ENCODE measurements around the gene ITGB5.
"Not testable (repeated sequence)": the region's sequence is repeated elsewhere in the genome, so short reads cannot be mapped to it uniquely, and the experiment has no call there.

The ITGB5 gene

DNA sequence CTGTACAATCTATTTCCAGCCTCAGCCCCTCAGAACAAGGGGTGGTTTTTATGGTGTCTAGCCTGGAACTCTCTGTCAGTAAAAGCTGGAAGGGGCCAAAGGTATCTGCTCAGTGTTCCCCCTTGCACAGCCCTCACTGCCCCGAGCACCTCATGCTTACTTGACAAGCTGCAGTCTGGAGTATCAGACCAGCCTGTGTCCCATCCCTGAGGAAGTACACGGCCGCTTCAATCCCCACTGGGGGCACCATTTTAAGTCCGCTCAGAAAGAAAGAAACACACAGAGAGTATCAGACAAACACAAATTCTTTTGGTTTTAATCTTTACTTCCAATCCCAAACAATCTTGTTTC lies 124.5 kb downstream of the ITGB5 start:
- Mint-ChIP-seq H3K9me3 (no peaks in the 10 kb centered on the region), H3K4me1 (peaks cover 6% of the 10 kb centered on the region), H3K27ac (no peak overlapping the region), H3K4me3 (no peak overlapping the region), H3K27me3 (peaks cover 30% of the 10 kb centered on the region), H3K36me3 (no peaks in the 10 kb centered on the region)
- ATAC-seq: no peak

DNA sequence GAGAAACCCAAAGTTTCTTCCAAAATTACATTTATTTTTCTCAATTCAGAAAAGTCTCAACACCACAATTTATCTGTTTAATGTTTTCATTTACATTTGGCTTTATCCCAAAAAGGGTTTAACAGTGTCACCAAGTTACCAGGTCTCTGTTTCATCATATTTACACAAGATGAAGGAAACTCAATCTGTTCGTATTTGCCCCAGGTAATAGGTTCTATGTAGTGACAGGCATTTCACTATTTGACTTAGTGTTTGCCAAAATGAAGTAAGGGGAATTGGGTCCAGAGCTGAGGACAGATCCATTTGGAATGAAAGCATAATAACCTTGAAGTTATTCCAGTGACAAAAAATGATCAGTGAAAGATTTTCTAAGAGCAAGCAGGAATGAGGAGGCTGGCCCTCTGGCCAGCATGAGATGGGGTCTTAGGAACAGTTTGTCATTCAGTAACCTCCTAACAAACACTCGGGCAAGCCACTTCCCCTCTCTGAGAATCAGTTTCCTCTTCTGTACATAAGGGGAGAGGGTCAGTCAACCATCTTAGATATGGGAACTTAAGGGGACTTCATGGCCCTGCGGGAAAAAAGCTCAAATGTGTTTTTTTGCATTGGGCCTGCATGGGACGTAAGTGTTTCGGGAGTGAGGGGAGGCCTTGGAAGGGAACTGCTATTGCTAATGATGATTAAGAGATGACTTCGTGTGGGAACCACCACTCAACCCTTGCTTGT lies 125.1 kb downstream of the ITGB5 start:
- Mint-ChIP-seq H3K36me3 (no peaks in the 10 kb centered on the region), H3K9me3 (no peaks in the 10 kb centered on the region), H3K4me1 (peaks cover 6% of the 10 kb centered on the region), H3K27ac (no peak overlapping the region), H3K4me3 (no peak overlapping the region), H3K27me3 (peaks cover 29% of the 10 kb centered on the region)
- no peak for ATAC-seq

DNA sequence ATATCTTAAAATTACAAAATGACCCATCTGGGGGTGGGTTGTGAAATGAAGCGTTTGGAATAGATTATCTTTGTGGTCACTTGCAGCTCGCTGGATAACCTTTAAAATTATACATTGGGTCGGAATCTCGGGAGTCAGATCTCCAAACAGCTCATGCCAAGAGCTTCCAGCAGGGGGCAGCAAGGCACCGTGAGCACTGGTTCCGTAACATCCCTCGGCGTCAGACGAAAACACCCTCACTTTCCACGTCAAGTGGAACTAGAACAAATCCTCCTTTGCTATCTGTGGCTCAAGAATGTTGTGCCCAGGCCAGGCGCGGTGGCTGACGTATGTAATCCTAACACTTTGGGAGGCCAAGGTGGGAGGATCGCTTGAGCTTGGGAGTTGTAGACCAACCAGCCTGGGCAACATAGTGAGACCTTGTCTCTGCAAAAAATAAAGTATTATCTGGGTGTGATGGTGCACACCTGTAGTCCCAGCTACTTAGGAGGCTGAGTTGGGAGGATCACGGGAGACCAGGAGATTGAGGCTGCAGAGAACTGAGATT lies 125.8 kb downstream of the ITGB5 start:
- peaks cover 6% of the 10 kb centered on the region for H3K4me1 Mint-ChIP-seq
- H3K36me3 Mint-ChIP-seq: no peaks in the 10 kb centered on the region
- peak; percentile 65 for ATAC-seq
- H3K27ac Mint-ChIP-seq: no peak overlapping the region
- peaks cover 29% of the 10 kb centered on the region for H3K27me3 Mint-ChIP-seq
- H3K9me3 Mint-ChIP-seq: no peaks in the 10 kb centered on the region
- peak overlapping the region; percentile 50 for H3K4me3 Mint-ChIP-seq

DNA sequence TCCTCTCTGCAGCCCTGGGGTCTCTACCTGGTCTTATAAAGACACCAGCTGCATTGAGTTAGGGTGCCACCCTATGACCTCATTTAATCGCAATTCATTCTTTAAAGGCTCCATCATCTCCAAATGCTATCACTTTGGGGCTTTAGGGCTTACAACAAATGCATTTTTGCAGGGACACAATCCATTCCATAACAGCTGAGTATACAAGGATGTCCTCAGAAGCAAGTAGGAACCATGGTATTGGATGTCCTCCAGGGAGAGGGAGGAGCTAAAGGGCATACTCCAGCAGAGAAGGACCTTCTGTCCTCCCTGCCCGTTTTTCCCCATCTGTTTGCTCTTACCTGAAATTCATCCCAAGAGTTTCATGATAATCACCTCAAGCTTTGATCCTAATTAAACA lies 126.6 kb downstream of the ITGB5 start:
- H3K27me3 Mint-ChIP-seq: peaks cover 29% of the 10 kb centered on the region
- peaks cover 6% of the 10 kb centered on the region for H3K4me1 Mint-ChIP-seq
- H3K4me3 Mint-ChIP-seq: no peak overlapping the region
- H3K36me3 Mint-ChIP-seq: no peaks in the 10 kb centered on the region
- H3K9me3 Mint-ChIP-seq: no peaks in the 10 kb centered on the region
- H3K27ac Mint-ChIP-seq: no peak overlapping the region
- no peak for ATAC-seq

DNA sequence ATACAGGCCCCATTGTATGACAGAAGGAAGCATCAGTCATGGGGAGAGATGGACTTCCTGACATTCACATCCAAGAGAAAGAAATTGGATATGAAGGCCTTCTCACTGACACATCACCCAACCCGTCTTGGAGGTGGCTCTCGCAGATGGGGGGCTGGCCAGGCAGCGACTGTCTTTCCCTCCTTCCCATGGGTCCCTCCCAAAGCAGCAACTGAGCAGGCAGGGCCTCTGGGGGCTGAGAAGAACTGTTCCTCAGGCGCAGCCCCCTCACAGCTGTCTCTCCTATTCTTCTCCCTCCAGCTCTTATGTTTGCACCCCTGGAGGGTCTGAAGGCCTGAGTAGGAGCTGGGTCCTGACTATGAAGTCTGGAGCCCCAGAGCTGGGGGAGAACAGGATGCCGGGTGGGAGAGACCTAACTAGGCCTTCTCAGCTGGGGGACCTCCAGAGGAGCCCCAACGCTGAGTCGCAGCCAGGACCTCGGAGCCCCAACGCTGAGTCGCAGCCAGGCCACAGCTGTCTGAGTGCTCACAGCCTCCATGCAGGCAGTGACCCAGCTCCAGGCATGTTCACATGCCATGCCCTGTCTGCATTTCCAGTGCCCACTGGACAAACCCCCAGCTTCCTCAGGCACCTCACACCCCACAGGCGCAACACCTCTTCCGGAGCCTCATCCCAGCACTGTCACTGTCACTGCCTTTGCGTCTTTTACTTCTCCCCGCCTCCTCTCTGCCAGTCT lies 127.3 kb downstream of the ITGB5 start:
- peaks cover 33% of the 10 kb centered on the region for H3K27me3 Mint-ChIP-seq
- peaks cover 6% of the 10 kb centered on the region for H3K4me1 Mint-ChIP-seq
- no peaks in the 10 kb centered on the region for H3K9me3 Mint-ChIP-seq
- H3K36me3 Mint-ChIP-seq: no peaks in the 10 kb centered on the region
- no peak overlapping the region for H3K27ac Mint-ChIP-seq
- no peak overlapping the region for H3K4me3 Mint-ChIP-seq
- peak; percentile 13 for ATAC-seq

DNA sequence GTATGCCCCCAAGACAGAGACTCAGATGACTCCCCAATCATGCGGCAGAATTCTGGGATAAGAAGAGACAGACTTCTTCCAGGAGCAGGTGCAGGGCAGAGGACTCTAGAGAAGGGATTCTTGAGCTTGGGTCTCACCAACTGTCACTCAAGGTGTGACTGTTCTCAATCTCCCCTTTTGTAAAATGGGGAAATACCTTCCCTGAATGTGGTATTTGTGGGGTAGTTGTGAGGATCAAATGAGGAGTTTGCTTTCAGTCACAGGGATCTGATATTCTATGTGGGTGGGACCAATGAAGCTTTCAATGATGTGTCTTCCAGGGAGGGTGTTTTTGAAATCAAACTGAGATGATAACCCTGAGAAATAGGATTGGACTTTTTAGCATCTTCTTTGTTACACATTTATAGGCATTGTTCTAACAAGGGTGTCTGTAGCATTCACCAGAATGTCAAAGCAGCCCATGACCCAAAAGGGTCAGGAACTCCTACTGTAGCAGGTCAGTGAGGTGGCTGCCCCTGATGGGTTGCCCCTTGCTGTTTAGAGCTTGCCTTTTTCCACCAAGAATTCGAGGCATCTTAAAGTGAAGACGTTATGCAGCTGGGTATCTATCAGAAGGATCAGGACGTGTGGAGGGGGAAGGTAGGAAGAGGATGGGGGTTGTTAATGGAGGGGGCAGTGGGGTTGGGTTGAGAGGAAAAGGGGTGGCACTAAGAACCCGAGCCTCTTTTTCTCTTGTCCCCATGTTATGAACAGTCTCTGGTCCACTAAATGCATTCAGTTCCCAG lies 128.1 kb downstream of the ITGB5 start:
- no peak overlapping the region for H3K27ac Mint-ChIP-seq
- no peaks in the 10 kb centered on the region for H3K9me3 Mint-ChIP-seq
- H3K27me3 Mint-ChIP-seq: peaks cover 29% of the 10 kb centered on the region
- H3K4me1 Mint-ChIP-seq: peaks cover 6% of the 10 kb centered on the region
- H3K36me3 Mint-ChIP-seq: no peaks in the 10 kb centered on the region
- no peak overlapping the region for H3K4me3 Mint-ChIP-seq
- ATAC-seq: no peak

DNA sequence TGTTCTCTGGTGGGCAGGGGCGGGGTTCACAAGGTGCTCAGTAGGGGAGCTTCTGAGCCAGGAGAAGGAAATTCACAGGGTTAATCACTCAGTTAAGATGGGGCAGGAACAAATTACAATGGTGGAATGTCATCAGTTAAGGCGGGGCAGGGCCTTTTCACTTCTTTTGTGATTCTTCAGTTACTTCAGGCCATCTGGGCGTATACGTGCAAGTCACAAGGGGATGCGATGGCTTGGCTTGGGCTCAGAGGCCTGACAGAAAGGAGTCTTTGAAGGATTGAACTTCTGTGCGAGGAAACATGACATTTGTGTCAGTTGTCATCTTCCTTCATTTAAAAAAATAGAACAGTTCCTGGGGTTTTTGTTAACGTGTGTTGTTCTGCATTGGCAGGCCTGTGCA lies 129.2 kb downstream of the ITGB5 start:
- H3K4me1 Mint-ChIP-seq, ATAC-seq, H3K36me3 Mint-ChIP-seq, H3K27ac Mint-ChIP-seq, H3K9me3 Mint-ChIP-seq, H3K4me3 Mint-ChIP-seq: not testable (repeated sequence)
- H3K27me3 Mint-ChIP-seq: peaks cover 29% of the 10 kb centered on the region

DNA sequence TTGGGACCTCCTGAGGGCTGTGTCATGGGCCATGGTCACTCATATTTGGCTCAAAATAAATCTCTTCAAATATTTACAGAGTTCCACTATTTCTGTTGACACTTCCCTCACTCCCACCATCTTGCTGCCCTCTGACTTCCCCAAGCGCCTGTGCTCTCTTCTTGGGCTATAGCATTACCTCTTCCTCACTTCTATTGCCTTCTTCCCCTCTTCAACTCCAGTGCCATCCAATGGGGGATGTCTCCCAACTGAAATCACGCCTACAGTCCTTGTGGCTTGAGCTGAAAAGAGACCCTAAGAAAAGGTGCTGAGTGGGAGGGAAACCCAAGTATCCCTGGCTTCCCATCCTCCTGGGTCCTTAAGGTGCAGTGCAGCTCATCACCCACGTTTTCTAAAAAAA lies 135.1 kb downstream of the ITGB5 start:
- H3K27ac Mint-ChIP-seq: no peak overlapping the region
- H3K9me3 Mint-ChIP-seq: no peaks in the 10 kb centered on the region
- H3K4me1 Mint-ChIP-seq: no peaks in the 10 kb centered on the region
- no peaks in the 10 kb centered on the region for H3K36me3 Mint-ChIP-seq
- ATAC-seq: no peak
- H3K27me3 Mint-ChIP-seq: peaks cover 30% of the 10 kb centered on the region
- H3K4me3 Mint-ChIP-seq: no peak overlapping the region

DNA sequence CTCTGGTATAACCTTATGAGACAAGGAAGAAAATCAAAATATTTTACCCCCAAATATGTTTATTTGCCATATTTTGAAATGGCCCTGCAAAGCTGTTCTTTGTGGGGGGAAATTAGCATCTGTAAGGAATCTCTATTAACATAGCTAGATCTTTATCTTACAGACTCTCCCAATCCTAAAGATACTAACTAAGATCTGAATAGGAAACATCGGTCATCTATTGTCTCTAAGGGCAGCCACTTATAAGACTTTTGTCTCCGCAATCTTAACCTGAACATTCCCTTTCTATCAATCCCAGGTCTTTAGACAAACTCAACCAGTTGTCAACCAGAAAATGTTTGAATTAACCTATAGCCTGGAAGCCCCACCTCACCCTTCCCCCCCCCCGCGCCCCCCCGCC lies 135.7 kb downstream of the ITGB5 start:
- no peaks in the 10 kb centered on the region for H3K4me1 Mint-ChIP-seq
- H3K9me3 Mint-ChIP-seq: no peaks in the 10 kb centered on the region
- no peaks in the 10 kb centered on the region for H3K36me3 Mint-ChIP-seq
- H3K27me3 Mint-ChIP-seq: peaks cover 25% of the 10 kb centered on the region
- no peak overlapping the region for H3K27ac Mint-ChIP-seq
- ATAC-seq: no peak
- H3K4me3 Mint-ChIP-seq: no peak overlapping the region

DNA sequence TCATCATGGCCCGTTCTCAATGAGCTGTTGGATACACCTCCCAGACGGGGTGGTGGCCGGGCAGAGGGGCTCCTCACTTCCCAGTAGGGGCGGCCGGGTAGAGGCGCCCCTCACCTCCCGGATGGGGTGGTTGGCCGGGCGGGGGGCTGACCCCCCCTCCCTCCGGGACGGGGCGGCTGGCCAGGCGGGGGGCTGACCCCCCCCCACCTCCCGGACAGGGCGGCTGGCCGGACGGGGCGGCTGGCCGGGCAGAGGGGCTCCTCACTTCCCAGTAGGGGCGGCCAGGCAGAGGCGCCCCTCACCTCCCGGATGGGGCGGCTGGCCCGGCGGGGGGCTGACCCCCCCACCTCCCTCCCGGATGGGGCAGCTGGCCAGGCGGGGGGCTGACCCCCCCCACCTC lies 137.3 kb downstream of the ITGB5 start:
- H3K27ac Mint-ChIP-seq, H3K4me3 Mint-ChIP-seq, H3K4me1 Mint-ChIP-seq, H3K9me3 Mint-ChIP-seq, ATAC-seq, H3K27me3 Mint-ChIP-seq: not testable (repeated sequence)
- H3K36me3 Mint-ChIP-seq: peaks cover 11% of the 10 kb centered on the region

DNA sequence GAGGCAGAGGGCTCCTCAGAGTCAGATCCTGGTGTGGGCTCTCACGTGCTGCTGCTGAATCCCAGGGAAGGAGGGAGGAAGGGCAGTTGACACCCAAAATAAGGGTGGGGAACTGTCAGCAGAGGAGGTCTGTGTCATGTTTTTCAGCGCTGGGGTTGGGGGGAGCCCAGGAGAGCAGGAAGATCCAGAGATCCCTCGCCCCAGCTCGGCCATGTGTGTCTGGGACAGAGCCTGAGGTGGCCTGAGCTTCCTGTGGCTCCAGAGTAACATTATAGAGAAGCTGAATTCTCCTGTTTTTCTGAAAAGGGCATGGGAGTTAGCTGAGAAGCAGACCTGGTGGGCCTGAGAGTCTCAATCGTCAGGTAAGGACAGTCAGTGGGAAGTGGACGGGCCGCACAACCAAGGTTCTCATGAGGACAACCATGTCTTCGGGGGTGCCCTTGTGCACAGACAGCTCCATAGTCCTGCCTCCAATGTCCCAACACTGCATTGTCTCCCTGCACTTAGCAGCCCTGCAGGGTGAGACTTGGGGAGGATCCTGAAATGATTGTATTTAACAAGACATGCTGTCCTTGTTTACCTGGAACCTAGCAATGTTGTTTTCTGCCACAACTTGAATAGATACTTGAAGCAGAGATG lies 138.5 kb downstream of the ITGB5 start:
- H3K36me3 Mint-ChIP-seq: peaks cover 21% of the 10 kb centered on the region
- H3K27me3 Mint-ChIP-seq: peaks cover 6% of the 10 kb centered on the region
- ATAC-seq: no peak
- no peaks in the 10 kb centered on the region for H3K9me3 Mint-ChIP-seq
- no peak overlapping the region for H3K27ac Mint-ChIP-seq
- H3K4me1 Mint-ChIP-seq: no peaks in the 10 kb centered on the region
- no peak overlapping the region for H3K4me3 Mint-ChIP-seq

DNA sequence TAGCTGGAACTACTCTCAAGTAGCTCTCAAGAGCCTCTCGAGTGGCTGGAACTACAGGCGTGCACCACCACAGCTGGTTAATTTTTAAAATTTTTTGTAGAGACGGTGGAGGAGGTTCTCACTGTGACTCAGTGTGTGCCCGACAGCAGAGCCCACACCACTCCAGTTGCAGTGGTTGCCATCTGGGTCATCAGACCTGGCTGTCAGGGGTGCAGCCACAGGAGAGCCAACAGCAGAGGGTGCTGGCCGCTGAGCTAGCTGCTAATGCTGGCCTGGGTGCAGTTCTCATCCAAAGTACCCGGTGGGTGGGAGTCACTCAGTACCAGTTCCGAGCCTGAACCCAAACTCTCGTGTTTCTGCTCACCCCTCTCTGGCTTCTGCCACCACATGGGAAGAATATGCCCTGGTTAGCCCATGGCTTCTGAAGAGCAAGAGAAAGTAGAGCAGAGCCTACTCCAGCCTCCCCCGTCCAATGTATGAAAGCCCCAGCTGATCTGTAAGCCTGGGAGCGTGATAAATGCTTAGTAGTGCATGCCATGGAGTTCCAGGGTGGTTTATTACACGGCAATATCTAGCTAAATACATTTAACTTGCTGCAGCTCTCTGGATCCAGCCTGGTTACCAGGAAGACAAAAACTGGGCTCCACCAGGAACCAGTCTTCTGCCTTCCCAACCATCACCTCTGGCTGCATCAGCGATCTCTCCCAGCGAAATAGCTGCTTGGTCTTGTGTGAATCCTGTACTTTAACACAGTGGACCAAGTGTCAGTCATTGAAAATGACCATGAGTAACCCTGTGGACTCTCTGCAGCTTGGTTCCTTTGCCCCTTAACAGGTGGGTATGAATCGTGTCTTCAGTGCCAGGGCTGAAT lies 139.8 kb downstream of the ITGB5 start:
- Mint-ChIP-seq H3K4me1 (no peaks in the 10 kb centered on the region), H3K4me3 (no peak overlapping the region)

DNA sequence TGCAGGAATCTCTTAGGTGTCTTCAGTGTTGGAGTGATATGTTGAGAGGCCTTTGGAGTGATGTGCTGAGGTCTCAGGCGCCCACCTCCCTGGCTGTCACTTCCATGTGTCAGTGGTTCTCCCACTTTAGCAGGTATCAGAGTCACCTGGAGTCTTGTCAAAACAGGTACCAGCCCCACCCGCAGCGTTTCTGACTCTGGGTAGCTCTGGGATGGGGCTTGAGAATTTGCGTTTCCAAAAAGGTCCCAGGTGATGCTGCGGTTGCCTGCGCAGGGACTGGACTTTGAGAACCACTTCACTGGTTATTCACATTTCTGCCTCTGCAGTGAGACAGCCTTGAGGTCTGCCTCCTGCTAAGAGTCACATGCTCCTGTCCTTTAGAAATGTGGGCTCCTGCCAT lies 141.4 kb downstream of the ITGB5 start:
- Mint-ChIP-seq H3K36me3 (peaks cover 42% of the 10 kb centered on the region), H3K27ac (no peak overlapping the region), H3K4me3 (no peak overlapping the region), H3K9me3 (no peaks in the 10 kb centered on the region), H3K4me1 (no peaks in the 10 kb centered on the region), H3K27me3 (no peaks in the 10 kb centered on the region)
- ATAC-seq: no peak

More for the DNA sequence above, 139.8 kb downstream of the ITGB5 start:
- Mint-ChIP-seq H3K36me3 (peaks cover 26% of the 10 kb centered on the region), H3K9me3 (no peaks in the 10 kb centered on the region), H3K27me3 (peaks cover 4% of the 10 kb centered on the region), H3K27ac (no peak overlapping the region)
- no peak for ATAC-seq

DNA sequence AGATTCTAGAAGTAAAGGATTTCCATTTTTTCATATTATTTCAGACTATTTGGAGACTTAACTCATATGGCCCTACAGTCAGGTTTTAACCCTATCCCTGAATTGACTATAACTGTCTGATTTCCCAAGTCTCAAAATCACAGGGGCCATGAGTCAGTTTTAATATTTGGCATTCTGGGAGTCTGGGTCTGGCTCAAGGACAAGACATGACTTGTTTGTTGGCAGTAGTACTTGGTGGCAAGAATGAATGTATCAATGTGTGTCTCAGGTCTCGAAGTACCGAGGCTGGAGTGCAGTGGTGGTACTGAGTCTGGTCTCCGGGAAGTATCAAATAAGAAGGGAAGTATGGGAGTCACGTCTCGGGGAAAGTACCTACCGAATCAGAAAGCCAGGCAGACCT lies 146.1 kb downstream of the ITGB5 start:
- Mint-ChIP-seq H3K4me3 (no peak overlapping the region), H3K27ac (no peak overlapping the region), H3K36me3 (peaks cover 68% of the 10 kb centered on the region), H3K9me3 (no peaks in the 10 kb centered on the region), H3K4me1 (peaks cover 8% of the 10 kb centered on the region), H3K27me3 (no peaks in the 10 kb centered on the region)
- ATAC-seq: no peak
